OCI-LY7 (cell line): Measurements from ENCODE around the gene USE1. TPM values are rescaled to one million over a fixed set of nuclear protein-coding genes. Genes with fewer than 3 reads are reported as not detected.

Experiments
- BruUV-seq: library from RNA; stranded (reverse); fragments of 400-500 nt; replicated peaks from 2 replicates; lab custom pipeline; 2021; lab: Mats Ljungman, UMichigan
- CTCF ChIA-PET: fragments of 300-600 bp; sonication (Branson Sonifier 250); formaldehyde crosslinking; loops from one replicate; lab custom pipeline; 2022; ENCODE audit warnings: antibody characterized with exemption; ENCODE audit not compliant: unreplicated experiment; lab: Charles Lee
- POLR2A ChIA-PET: fragments of 300-600 bp; sonication (Branson Sonifier 250); formaldehyde crosslinking; loops from one replicate; lab custom pipeline; 2022; ENCODE audit warnings: antibody characterized with exemption; lab: Charles Lee
- DNase-seq: peaks from one replicate; pipeline ENCODE4 v3.0.0-alpha.2; 2015; ENCODE audit warnings: low spot score
- H2AFZ ChIP-seq: fragments of 200-600 bp; sonication (generic), shearing (Covaris generic); 2 replicates; pipeline ENCODE4 v1.6.1; 2014; ENCODE audit warnings: mild to moderate bottlenecking, antibody characterized with exemption, low read length, moderate library complexity
- H3K27ac ChIP-seq: fragments of 200-600 bp; sonication (generic); 2 replicates; pipeline ENCODE4 v1.5.1; 2014; ENCODE audit warnings: mixed run types, low read depth, mild to moderate bottlenecking, moderate library complexity, low read length, inconsistent platforms; ENCODE audit not compliant: poor library complexity, severe bottlenecking
- H3K36me3 ChIP-seq: fragments of 200-600 bp; sonication (generic); 2 replicates; pipeline ENCODE4 v1.6.1; 2014; ENCODE audit warnings: mild to moderate bottlenecking, antibody characterized with exemption, low read length, moderate library complexity, mixed read lengths; ENCODE audit not compliant: insufficient read depth
- H3K4me1 ChIP-seq: fragments of 200-600 bp; sonication (generic); 2 replicates; pipeline ENCODE4 v1.5.1; 2014; ENCODE audit warnings: mild to moderate bottlenecking, low read length; ENCODE audit not compliant: insufficient read depth, poor library complexity, severe bottlenecking
- H3K4me2 ChIP-seq: fragments of 200-600 bp; sonication (generic); 2 replicates; pipeline ENCODE4 v1.6.1; 2014; ENCODE audit warnings: mild to moderate bottlenecking, low read length
- H3K4me3 ChIP-seq: fragments of 200-600 bp; sonication (generic); 2 replicates; pipeline ENCODE4 v1.5.1; 2014; ENCODE audit warnings: mild to moderate bottlenecking, low read depth, low read length; ENCODE audit not compliant: poor library complexity, severe bottlenecking
- H3K79me2 ChIP-seq: fragments of 200-600 bp; sonication (generic); 2 replicates; pipeline ENCODE4 v1.6.1; 2016; ENCODE audit warnings: low read depth, mild to moderate bottlenecking, low read length, moderate library complexity, mixed read lengths; ENCODE audit not compliant: insufficient read depth
- H3K9me2 ChIP-seq: fragments of 200-600 bp; sonication (generic); 2 replicates; pipeline ENCODE4 v1.6.1; 2016; ENCODE audit warnings: mild to moderate bottlenecking, low read length, mixed read lengths; ENCODE audit not compliant: insufficient read depth
- H3K9me3 ChIP-seq: fragments of 200-600 bp; sonication (generic); 2 replicates; pipeline ENCODE4 v1.6.1; 2014; ENCODE audit warnings: mild to moderate bottlenecking, mixed run types, low read length, mixed read lengths
- H4K20me1 ChIP-seq: fragments of 200-600 bp; sonication (generic); 2 replicates; pipeline ENCODE4 v1.6.1; 2014; ENCODE audit warnings: mild to moderate bottlenecking, antibody characterized with exemption, low read length, moderate library complexity, mixed read lengths; ENCODE audit not compliant: insufficient read depth
- EZH2phosphoT487 ChIP-seq: fragments of 200-600 bp; sonication (generic); IDR thresholded peaks from 2 replicates; pipeline ENCODE4 v1.6.1; 2018; ENCODE audit warnings: low read depth, borderline replicate concordance, mild to moderate bottlenecking, mixed run types, antibody characterized with exemption, low read length, moderate library complexity, mixed read lengths
- intact Hi-C: fragments of 100-400 bp; cut with micrococcal nuclease; formaldehyde crosslinking; loops from one replicate; pipeline ENCODE4 v1.10.0; 2022; ENCODE audit not compliant: unreplicated experiment
- total RNA-seq, 2 experiments: library from RNA; depleted of rRNA in 1 of 2; stranded (reverse); fragments of >200 nt in 1 of 2; shearing (Covaris generic) in 1 of 2; gene quantifications; 2 replicates each; pipeline ENCODE4 v1.2.3, GENCODE V29; 2014 to 2022
- TF ChIP-seq, protein P1 (sequence below): fragments of 200-600 bp; sonication (generic); conservative IDR thresholded peaks from 2 replicates; pipeline ENCODE4 v1.5.1; 2014; ENCODE audit warnings: mild to moderate bottlenecking, antibody characterized with exemption, low read length, moderate library complexity, mixed read lengths

USE1 gene
- total RNA-seq, 2 experiments from 2014 or later: 28.6 to 31.2 TPM

DNA sequence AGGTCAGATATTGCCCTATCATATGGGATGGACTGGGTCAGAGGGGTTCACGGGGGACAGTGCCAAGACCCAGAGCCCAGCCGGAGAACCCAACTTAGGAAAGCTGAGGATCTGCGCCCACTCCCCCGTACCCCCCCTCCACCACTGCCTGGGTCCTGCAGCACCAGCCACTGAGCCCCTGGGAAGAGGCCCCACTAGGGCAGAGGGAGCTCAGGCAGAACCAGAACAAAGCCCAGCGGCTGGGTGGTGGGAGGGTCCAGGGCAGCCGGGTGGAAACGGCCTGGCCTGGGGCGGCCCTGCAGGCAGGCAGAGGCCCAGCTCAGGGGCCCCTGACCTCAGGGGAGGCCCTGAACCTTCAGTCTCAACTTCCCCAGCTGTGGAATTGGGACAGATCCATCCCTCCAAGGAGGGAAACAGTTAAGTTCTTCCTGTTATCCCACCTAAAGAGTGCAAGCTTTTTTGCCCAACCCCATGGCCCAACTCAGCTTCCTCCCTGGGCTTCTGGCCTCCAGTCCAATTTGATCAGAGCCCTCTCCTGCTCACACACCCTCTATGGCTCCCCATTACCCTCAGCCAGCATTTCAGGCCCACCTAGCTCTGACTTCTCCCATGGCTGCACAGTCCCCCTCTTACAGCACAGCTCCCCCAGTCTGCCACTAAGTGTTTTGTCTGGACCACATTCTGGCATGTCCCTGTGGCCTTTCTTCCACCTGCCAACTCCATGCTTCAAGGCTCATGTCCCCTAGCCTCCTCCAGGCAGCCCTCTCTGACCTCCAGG is 27.5 kb downstream of the USE1 start:
- POLR2A ChIA-PET: interaction anchor here (1.5 to 1.7 kb wide), 2 partner anchors 22 to 24 kb away, joined by 6 to 7 read pairs; partner anchors contain the start of genes BABAM1 and USHBP1
- intact Hi-C loops: loop anchor here (1.0 to 10.0 kb wide), 2 partner anchors 16 to 348 kb away; partner anchors contain the start of gene OCEL1
- peaks cover 9% of the 10 kb centered on the region; the same call in 1 of the 2 replicates for H3K36me3 ChIP-seq
- H3K9me3 ChIP-seq: no peaks in the 10 kb centered on the region
- H4K20me1 ChIP-seq: no peaks in the 10 kb centered on the region
- DNase-seq: peak; percentile 46
- H3K27ac ChIP-seq: peak overlapping the region; percentile 53
- H2AFZ ChIP-seq: no peak overlapping the region
- TF ChIP-seq, protein P1, sequence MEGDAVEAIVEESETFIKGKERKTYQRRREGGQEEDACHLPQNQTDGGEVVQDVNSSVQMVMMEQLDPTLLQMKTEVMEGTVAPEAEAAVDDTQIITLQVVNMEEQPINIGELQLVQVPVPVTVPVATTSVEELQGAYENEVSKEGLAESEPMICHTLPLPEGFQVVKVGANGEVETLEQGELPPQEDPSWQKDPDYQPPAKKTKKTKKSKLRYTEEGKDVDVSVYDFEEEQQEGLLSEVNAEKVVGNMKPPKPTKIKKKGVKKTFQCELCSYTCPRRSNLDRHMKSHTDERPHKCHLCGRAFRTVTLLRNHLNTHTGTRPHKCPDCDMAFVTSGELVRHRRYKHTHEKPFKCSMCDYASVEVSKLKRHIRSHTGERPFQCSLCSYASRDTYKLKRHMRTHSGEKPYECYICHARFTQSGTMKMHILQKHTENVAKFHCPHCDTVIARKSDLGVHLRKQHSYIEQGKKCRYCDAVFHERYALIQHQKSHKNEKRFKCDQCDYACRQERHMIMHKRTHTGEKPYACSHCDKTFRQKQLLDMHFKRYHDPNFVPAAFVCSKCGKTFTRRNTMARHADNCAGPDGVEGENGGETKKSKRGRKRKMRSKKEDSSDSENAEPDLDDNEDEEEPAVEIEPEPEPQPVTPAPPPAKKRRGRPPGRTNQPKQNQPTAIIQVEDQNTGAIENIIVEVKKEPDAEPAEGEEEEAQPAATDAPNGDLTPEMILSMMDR: no peak
- no peak for TF ChIP-seq EZH2phosphoT487
- BruUV-seq: no TSS peak
- peak overlapping the region; percentile 74 for H3K4me3 ChIP-seq
- peaks cover 23% of the 10 kb centered on the region; the same call in 1 of the 2 replicates for H3K79me2 ChIP-seq
- H3K4me1 ChIP-seq: peaks cover 43% of the 10 kb centered on the region
- no peaks in the 10 kb centered on the region for H3K9me2 ChIP-seq
- CTCF ChIA-PET: no interaction called here
- peak overlapping the region; percentile 81 for H3K4me2 ChIP-seq

DNA sequence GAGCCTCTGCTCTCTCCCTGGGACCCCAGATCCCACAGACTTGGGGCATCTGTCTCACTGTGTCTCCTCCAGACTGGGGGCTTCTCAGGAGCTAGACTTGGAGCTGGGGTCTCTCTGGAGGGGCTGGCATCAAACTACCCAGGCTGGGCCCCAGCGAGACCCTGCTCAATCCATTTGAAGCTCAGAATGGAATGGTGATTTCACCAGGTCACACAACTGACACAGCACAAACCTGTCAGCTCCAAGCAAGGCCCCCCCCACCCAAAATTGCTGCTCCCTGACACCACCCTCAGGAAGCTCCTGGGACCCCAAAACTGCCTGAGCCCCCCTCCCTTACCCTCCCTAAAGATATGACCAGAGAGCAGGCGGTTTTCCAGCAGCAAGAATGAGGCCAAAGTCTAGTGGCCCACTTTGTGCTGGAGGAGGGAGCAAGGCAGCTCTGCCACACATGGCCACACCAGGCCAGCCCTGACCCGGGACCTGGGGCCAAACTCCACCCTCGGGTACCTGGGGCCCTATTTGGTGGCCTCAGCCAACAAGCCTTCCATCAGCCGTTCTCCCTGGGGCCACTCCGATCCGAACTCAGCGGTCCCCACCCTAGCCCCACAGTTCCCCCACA is 28.2 kb downstream of the USE1 start:
- intact Hi-C loops: loop anchor here (1.0 to 10.0 kb wide), 2 partner anchors 17 to 349 kb away; partner anchors contain the start of gene OCEL1
- Histone ChIP-seq H3K79me2 (peaks cover 23% of the 10 kb centered on the region; the same call in 1 of the 2 replicates), H3K4me2 (peak overlapping the region; percentile 81), H3K9me2 (no peaks in the 10 kb centered on the region), H3K4me3 (peak overlapping the region; percentile 74), H3K9me3 (no peaks in the 10 kb centered on the region), H2AFZ (no peak overlapping the region), H4K20me1 (no peaks in the 10 kb centered on the region), H3K27ac (peak overlapping the region; percentile 53), H3K4me1 (peaks cover 43% of the 10 kb centered on the region), H3K36me3 (peaks cover 4% of the 10 kb centered on the region; the same call in 1 of the 2 replicates)
- TF ChIP-seq EZH2phosphoT487: no peak
- TF ChIP-seq, protein P1: no peak
- DNase-seq: no peak
- ChIA-PET POLR2A (interaction anchor here (0.9 to 1.5 kb wide), 2 partner anchors 24 to 63 kb away, joined by 3 to 6 read pairs; partner anchors contain the start of gene BABAM1), CTCF (no interaction called here)
- no TSS peak for BruUV-seq
